Measurements from ENCODE around the gene GARIN5B. TPM values are rescaled to one million over a fixed set of nuclear protein-coding genes. Genes with fewer than 3 reads are reported as not detected.

Gene GARIN5B
- polyA plus RNA-seq, 1 donor from 2014 or later: not detected

- H3K4me2 ChIP-seq (ENCODE audit: low read length): peak within 1 kb of the TSS; percentile 48
- H3K9me2 ChIP-seq (ENCODE audit: insufficient read depth, low read length): no peaks in the 10 kb centered on the region
- no peak within 1 kb of the TSS for H3K27ac ChIP-seq (ENCODE audit: low read length)
- peaks cover 35% of the 10 kb centered on the region for H3K27me3 ChIP-seq (ENCODE audit: insufficient read depth, low read depth, low read length)
- H2AFZ ChIP-seq (ENCODE audit: low read depth, low read length): no peak within 1 kb of the TSS
- no peak for TF ChIP-seq RAD21 (conservative IDR thresholded peaks at IDR 0.05)
- TF ChIP-seq, protein P1, sequence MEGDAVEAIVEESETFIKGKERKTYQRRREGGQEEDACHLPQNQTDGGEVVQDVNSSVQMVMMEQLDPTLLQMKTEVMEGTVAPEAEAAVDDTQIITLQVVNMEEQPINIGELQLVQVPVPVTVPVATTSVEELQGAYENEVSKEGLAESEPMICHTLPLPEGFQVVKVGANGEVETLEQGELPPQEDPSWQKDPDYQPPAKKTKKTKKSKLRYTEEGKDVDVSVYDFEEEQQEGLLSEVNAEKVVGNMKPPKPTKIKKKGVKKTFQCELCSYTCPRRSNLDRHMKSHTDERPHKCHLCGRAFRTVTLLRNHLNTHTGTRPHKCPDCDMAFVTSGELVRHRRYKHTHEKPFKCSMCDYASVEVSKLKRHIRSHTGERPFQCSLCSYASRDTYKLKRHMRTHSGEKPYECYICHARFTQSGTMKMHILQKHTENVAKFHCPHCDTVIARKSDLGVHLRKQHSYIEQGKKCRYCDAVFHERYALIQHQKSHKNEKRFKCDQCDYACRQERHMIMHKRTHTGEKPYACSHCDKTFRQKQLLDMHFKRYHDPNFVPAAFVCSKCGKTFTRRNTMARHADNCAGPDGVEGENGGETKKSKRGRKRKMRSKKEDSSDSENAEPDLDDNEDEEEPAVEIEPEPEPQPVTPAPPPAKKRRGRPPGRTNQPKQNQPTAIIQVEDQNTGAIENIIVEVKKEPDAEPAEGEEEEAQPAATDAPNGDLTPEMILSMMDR (IDR thresholded peaks at IDR 0.05; ENCODE audit: poor library complexity, severe bottlenecking): no peak
- H3F3A ChIP-seq (ENCODE audit: insufficient read depth, low read length, poor library complexity, severe bottlenecking): no peaks in the 10 kb centered on the region
- H3K79me2 ChIP-seq (replicated peaks; ENCODE audit: insufficient read depth, low read length): no peaks in the 10 kb centered on the region
- H3K9ac ChIP-seq (ENCODE audit: low read length): peak within 1 kb of the TSS; percentile 49
- no peaks in the 10 kb centered on the region for H3K9me3 ChIP-seq (ENCODE audit: low read length)
- no peaks in the 10 kb centered on the region for H4K20me1 ChIP-seq (ENCODE audit: insufficient read depth)
- no peaks in the 10 kb centered on the region for H3K36me3 ChIP-seq (ENCODE audit: insufficient read depth, low read length)
- peak within 1 kb of the TSS; percentile 68 for H3K4me3 ChIP-seq (ENCODE audit: low read length)
Measured at GRCh38 chr19:55370305-55370988, 7.4 kb upstream of the GARIN5B start, which contains the start of gene IL11. Gene IL11 (minus strand): TSS chr19:55370463. CDS start chr19:55370310, 153 bp downstream.

- Histone ChIP-seq H3K4me3 (ENCODE audit: low read length) (peak overlapping the region; percentile 68), H3K9me3 (ENCODE audit: low read length) (no peaks in the 10 kb centered on the region), H4K20me1 (ENCODE audit: insufficient read depth) (no peaks in the 10 kb centered on the region), H3K9me2 (ENCODE audit: insufficient read depth, low read length) (no peaks in the 10 kb centered on the region), H3K79me2 (replicated peaks; ENCODE audit: insufficient read depth, low read length) (no peaks in the 10 kb centered on the region), H3K9ac (ENCODE audit: low read length) (peak overlapping the region; percentile 49), H3K27ac (ENCODE audit: low read length) (no peak overlapping the region), H3K4me2 (ENCODE audit: low read length) (peak overlapping the region; percentile 48), H3F3A (ENCODE audit: insufficient read depth, low read length, poor library complexity, severe bottlenecking) (no peaks in the 10 kb centered on the region), H3K27me3 (ENCODE audit: insufficient read depth, low read depth, low read length) (peaks cover 35% of the 10 kb centered on the region), H2AFZ (ENCODE audit: low read depth, low read length) (no peak overlapping the region), H3K36me3 (ENCODE audit: insufficient read depth, low read length) (no peaks in the 10 kb centered on the region)
- no peak for TF ChIP-seq TAF1 (IDR thresholded peaks at IDR 0.05; ENCODE audit: low read depth)
- TF ChIP-seq POLR2AphosphoS5 (IDR thresholded peaks at IDR 0.05): peak; percentile 9
- peak; percentile 17 for TF ChIP-seq SMC3 (conservative IDR thresholded peaks at IDR 0.05; ENCODE audit: poor library complexity)
- TF ChIP-seq RAD21 (conservative IDR thresholded peaks at IDR 0.05): no peak
- TF ChIP-seq EZH2 (IDR thresholded peaks at IDR 0.05; ENCODE audit: borderline replicate concordance, insufficient read depth, low read length, poor library complexity, severe bottlenecking): peak; percentile 11
Measured at GRCh38 chr19:55369653-55370304, 6.7 kb upstream of the GARIN5B start.

GRCh38 chr19:55368701-55369563 is 5.9 kb upstream of the GARIN5B start:
- no peak overlapping the region for H3K9ac ChIP-seq (ENCODE audit: low read length)
- no peaks in the 10 kb centered on the region for H3K9me3 ChIP-seq (ENCODE audit: low read length)
- H3F3A ChIP-seq (ENCODE audit: insufficient read depth, low read length, poor library complexity, severe bottlenecking): no peaks in the 10 kb centered on the region
- H3K4me2 ChIP-seq (ENCODE audit: low read length): no peak overlapping the region
- H2AFZ ChIP-seq (ENCODE audit: low read depth, low read length): no peak overlapping the region
- peaks cover 35% of the 10 kb centered on the region for H3K27me3 ChIP-seq (ENCODE audit: insufficient read depth, low read depth, low read length)
- H3K36me3 ChIP-seq (ENCODE audit: insufficient read depth, low read length): no peaks in the 10 kb centered on the region
- H3K9me2 ChIP-seq (ENCODE audit: insufficient read depth, low read length): no peaks in the 10 kb centered on the region
- H4K20me1 ChIP-seq (ENCODE audit: insufficient read depth): no peaks in the 10 kb centered on the region
- no peak overlapping the region for H3K4me3 ChIP-seq (ENCODE audit: low read length)
- no peak overlapping the region for H3K27ac ChIP-seq (ENCODE audit: low read length)
- no peaks in the 10 kb centered on the region for H3K79me2 ChIP-seq (replicated peaks; ENCODE audit: insufficient read depth, low read length)
- TF ChIP-seq SMC3 (conservative IDR thresholded peaks at IDR 0.05; ENCODE audit: poor library complexity) (no peak), EZH2 (IDR thresholded peaks at IDR 0.05; ENCODE audit: borderline replicate concordance, insufficient read depth, low read length, poor library complexity, severe bottlenecking) (no peak), REST (IDR thresholded peaks at IDR 0.05; ENCODE audit: borderline replicate concordance) (no peak), POLR2AphosphoS5 (IDR thresholded peaks at IDR 0.05) (no peak)
- TF ChIP-seq, protein P1 (IDR thresholded peaks at IDR 0.05; ENCODE audit: poor library complexity, severe bottlenecking): no peak
